IPS-NIHi7 (cell line): ENCODE results near the gene SLC27A3.
A peak's percentile ranks its signal among the peaks of the same experiment; 100 is the strongest.

Experiments
- DNase-seq: peaks from one replicate; pipeline ENCODE4 v3.0.0; 2012; ENCODE audit warnings: mixed read lengths; ENCODE audit errors: extremely low spot score

Gene SLC27A3

GRCh38 chr1:153774780-153775457 is at the start of gene SLC27A3:
Gene SLC27A3 (plus strand): TSS chr1:153775407. CDS start chr1:153775498, 91 bp downstream.
- peak; percentile 76 for DNase-seq

GRCh38 chr1:153727463-153728304 is 47.5 kb upstream of the SLC27A3 start, which contains the start of gene INTS3:
Gene INTS3 (plus strand): TSS chr1:153728050. CDS start chr1:153728635, 585 bp downstream.
- peak; percentile 99 for DNase-seq

GRCh38 chr1:153728305-153729066 is 46.7 kb upstream of the SLC27A3 start:
- peak; percentile 59 for DNase-seq

- DNase-seq = no peak
These were observed 44.7 kb upstream of the SLC27A3 start for GRCh38 chr1:153730468-153730988.

- DNase-seq = no peak
These were observed 41.2 kb upstream of the SLC27A3 start for GRCh38 chr1:153733970-153734369.

- DNase-seq = no peak
These were observed 40.7 kb upstream of the SLC27A3 start for GRCh38 chr1:153734396-153735089.

- no peak for DNase-seq
These were observed 40.2 kb upstream of the SLC27A3 start for GRCh38 chr1:153735090-153735420.

GRCh38 chr1:153741986-153742385 is 33.2 kb upstream of the SLC27A3 start:
- no peak for DNase-seq

GRCh38 chr1:153742411-153743142 is 32.6 kb upstream of the SLC27A3 start:
- DNase-seq = no peak

- DNase-seq = peak; percentile 73
These were observed 29.8 kb upstream of the SLC27A3 start for GRCh38 chr1:153745417-153745816.

- DNase-seq = no peak
These were observed 29.0 kb upstream of the SLC27A3 start for GRCh38 chr1:153746174-153746573.

GRCh38 chr1:153748903-153749302 is 26.3 kb upstream of the SLC27A3 start:
- DNase-seq = no peak

- DNase-seq = peak; percentile 94
These were observed 25.7 kb upstream of the SLC27A3 start for GRCh38 chr1:153749408-153750005.

GRCh38 chr1:153750026-153750995 is 24.9 kb upstream of the SLC27A3 start:
- DNase-seq = no peak

GRCh38 chr1:153752072-153752471 is 23.1 kb upstream of the SLC27A3 start:
- no peak for DNase-seq

GRCh38 chr1:153752571-153753195 is 22.5 kb upstream of the SLC27A3 start:
- DNase-seq = no peak

GRCh38 chr1:153754266-153754665 is 20.9 kb upstream of the SLC27A3 start:
- no peak for DNase-seq

- DNase-seq = no peak
These were observed 14.8 kb upstream of the SLC27A3 start for GRCh38 chr1:153760440-153760839.
